WTC11 (cell line): ENCODE data around the gene MIDN.

Experiments used
- ATF3 ChIP-seq: sonication (generic); formaldehyde crosslinking; conservative IDR thresholded peaks from 2 replicates; pipeline ENCODE4 v1.8.1; 2022; ENCODE audit warnings: mild to moderate bottlenecking, missing genetic modification reagents
- CTCF ChIP-seq: fragments of 200-600 bp; IDR thresholded peaks from 2 replicates; pipeline ENCODE4 v1.8.0; 2022; ENCODE audit warnings: antibody characterized with exemption
- ELF4 ChIP-seq: sonication (generic); formaldehyde crosslinking; IDR thresholded peaks from 2 replicates; pipeline ENCODE4 v1.8.1; 2022; ENCODE audit warnings: low read depth, mild to moderate bottlenecking, moderate library complexity, missing genetic modification reagents
- MXD4 ChIP-seq: fragments of 250-450 bp; sonication (Bioruptor Pico); IDR thresholded peaks from 2 replicates; pipeline ENCODE4 v1.8.0; 2021; ENCODE audit warnings: mild to moderate bottlenecking, moderate library complexity, borderline replicate concordance
- PREB ChIP-seq: sonication (generic); formaldehyde crosslinking; IDR thresholded peaks from 2 replicates; pipeline ENCODE4 v1.8.1; 2022; ENCODE audit warnings: mild to moderate bottlenecking, missing genetic modification reagents, moderate library complexity, borderline replicate concordance
- TEAD4 ChIP-seq: sonication (generic); formaldehyde crosslinking; IDR thresholded peaks from 2 replicates; pipeline ENCODE4 v1.8.0; 2022; ENCODE audit warnings: mild to moderate bottlenecking, missing genetic modification reagents
- USF1 ChIP-seq: sonication (generic); formaldehyde crosslinking; IDR thresholded peaks from 2 replicates; pipeline ENCODE4 v1.8.0; 2022; ENCODE audit warnings: mild to moderate bottlenecking, missing genetic modification reagents

GRCh38 chr19:1214862-1215731 is 33.3 kb upstream of the MIDN start:
- TF ChIP-seq CTCF (no peak), ELF4 (CRISPR knock-in tag) (no peak), TEAD4 (CRISPR knock-in tag) (no peak), MXD4 (no peak), ATF3 (CRISPR knock-in tag) (no peak), USF1 (CRISPR knock-in tag) (no peak), PREB (CRISPR knock-in tag) (no peak)
